T-helper 9 cell (primary cell): ENCODE measurements around the gene TOMM70.
"Not testable (repeated sequence)": the region's sequence is repeated elsewhere in the genome, so short reads cannot be mapped to it uniquely, and the experiment has no call there.

Experiments
- DNase-seq: peaks from one replicate; pipeline ENCODE4 v3.0.0-alpha.2; 2020

TOMM70 gene

GRCh38 chr3:100361897-100362296 lies 39.0 kb downstream of the TOMM70 start:
- DNase-seq: no peak

GRCh38 chr3:100360757-100361496 lies 40.0 kb downstream of the TOMM70 start:
- no peak for DNase-seq

GRCh38 chr3:100359035-100359434 lies 41.9 kb downstream of the TOMM70 start:
- DNase-seq: no peak

- DNase-seq: no peak
These were observed 42.5 kb downstream of the TOMM70 start for GRCh38 chr3:100358413-100358812.

GRCh38 chr3:100354850-100355249 lies 46.0 kb downstream of the TOMM70 start:
- no peak for DNase-seq

- DNase-seq: no peak
These were observed 48.3 kb downstream of the TOMM70 start for GRCh38 chr3:100352296-100353231.

GRCh38 chr3:100351770-100352169 lies 49.1 kb downstream of the TOMM70 start:
- not testable (repeated sequence) for DNase-seq

GRCh38 chr3:100348727-100349126 lies 52.2 kb downstream of the TOMM70 start:
- DNase-seq: no peak

- no peak for DNase-seq
These were observed 60.4 kb downstream of the TOMM70 start for GRCh38 chr3:100340527-100340926.

- DNase-seq: no peak
These were observed 61.1 kb downstream of the TOMM70 start for GRCh38 chr3:100339786-100340185.

- no peak for DNase-seq
These were observed 62.0 kb downstream of the TOMM70 start for GRCh38 chr3:100338911-100339310.

GRCh38 chr3:100336229-100336628 lies 64.7 kb downstream of the TOMM70 start:
- not testable (repeated sequence) for DNase-seq

GRCh38 chr3:100335434-100335833 lies 65.5 kb downstream of the TOMM70 start:
- DNase-seq: no peak

GRCh38 chr3:100334488-100335351 lies 66.2 kb downstream of the TOMM70 start, which contains the start of gene NIT2:
Gene NIT2 (plus strand): TSS chr3:100334757. CDS start chr3:100334792, 35 bp downstream.
- peak; percentile 71 for DNase-seq

GRCh38 chr3:100333970-100334487 lies 66.9 kb downstream of the TOMM70 start:
- no peak for DNase-seq

GRCh38 chr3:100333051-100333450 lies 67.8 kb downstream of the TOMM70 start:
- no peak for DNase-seq

GRCh38 chr3:100331660-100332059 lies 69.2 kb downstream of the TOMM70 start:
- no peak for DNase-seq

GRCh38 chr3:100330651-100331050 lies 70.2 kb downstream of the TOMM70 start:
- DNase-seq: no peak

- no peak for DNase-seq
These were observed 70.9 kb downstream of the TOMM70 start for GRCh38 chr3:100329800-100330489.

GRCh38 chr3:100327377-100327776 lies 73.5 kb downstream of the TOMM70 start:
- not testable (repeated sequence) for DNase-seq

GRCh38 chr3:100325827-100326226 lies 75.1 kb downstream of the TOMM70 start:
- DNase-seq: no peak

GRCh38 chr3:100324044-100324443 lies 76.8 kb downstream of the TOMM70 start:
- DNase-seq: no peak
